GM12873 (cell line): ENCODE data around the gene TARBP1.

Experiments used
- TF ChIP-seq, protein P1 (sequence below): IDR thresholded peaks from 2 replicates; pipeline ENCODE4 v1.5.1; 2012; ENCODE audit warnings: low read depth, mild to moderate bottlenecking, moderate library complexity, low read length, control low read depth; ENCODE audit not compliant: insufficient read depth; ENCODE audit errors: missing control alignments

The TARBP1 gene

DNA sequence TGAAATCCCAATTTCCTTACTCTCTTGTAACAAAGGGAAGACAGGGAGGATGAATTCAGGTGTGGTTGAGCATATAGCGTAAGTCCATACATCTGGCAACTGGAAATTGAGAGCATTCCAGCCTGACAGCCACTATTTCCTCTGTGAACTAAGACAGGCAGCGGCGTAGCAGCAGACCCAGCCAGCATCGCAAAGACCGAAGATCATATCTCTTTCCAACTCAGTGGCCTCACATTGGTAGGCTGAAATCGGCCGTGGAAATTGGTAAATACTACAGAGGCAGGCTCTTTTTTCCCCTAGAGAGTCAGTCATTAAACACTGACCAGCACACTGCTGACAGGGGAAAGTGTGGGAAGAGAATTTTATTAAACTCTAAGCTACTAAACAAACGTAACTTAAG, 43.4 kb downstream of the TARBP1 start:
- TF ChIP-seq, protein P1, sequence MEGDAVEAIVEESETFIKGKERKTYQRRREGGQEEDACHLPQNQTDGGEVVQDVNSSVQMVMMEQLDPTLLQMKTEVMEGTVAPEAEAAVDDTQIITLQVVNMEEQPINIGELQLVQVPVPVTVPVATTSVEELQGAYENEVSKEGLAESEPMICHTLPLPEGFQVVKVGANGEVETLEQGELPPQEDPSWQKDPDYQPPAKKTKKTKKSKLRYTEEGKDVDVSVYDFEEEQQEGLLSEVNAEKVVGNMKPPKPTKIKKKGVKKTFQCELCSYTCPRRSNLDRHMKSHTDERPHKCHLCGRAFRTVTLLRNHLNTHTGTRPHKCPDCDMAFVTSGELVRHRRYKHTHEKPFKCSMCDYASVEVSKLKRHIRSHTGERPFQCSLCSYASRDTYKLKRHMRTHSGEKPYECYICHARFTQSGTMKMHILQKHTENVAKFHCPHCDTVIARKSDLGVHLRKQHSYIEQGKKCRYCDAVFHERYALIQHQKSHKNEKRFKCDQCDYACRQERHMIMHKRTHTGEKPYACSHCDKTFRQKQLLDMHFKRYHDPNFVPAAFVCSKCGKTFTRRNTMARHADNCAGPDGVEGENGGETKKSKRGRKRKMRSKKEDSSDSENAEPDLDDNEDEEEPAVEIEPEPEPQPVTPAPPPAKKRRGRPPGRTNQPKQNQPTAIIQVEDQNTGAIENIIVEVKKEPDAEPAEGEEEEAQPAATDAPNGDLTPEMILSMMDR = no peak

DNA sequence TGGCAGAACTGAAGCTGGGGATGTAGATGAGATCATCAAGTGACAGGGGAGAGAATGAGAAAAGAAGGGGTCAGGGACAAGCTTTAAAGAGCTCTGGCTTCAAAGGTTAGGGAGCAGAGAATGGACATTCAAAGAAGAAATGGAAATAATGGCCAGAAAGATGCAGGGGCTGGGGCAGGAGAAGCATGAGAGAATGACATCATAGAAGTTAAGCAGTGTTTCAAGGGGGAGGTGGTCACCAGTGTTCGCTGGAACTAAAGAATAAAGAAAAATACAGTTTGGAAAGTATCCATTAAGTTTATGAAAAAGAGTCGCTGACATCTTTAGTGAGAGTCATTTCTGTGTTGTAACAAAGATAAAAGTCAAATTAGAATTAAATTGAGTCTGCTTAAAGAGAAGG, 44.3 kb downstream of the TARBP1 start:
- TF ChIP-seq, protein P1 = no peak

DNA sequence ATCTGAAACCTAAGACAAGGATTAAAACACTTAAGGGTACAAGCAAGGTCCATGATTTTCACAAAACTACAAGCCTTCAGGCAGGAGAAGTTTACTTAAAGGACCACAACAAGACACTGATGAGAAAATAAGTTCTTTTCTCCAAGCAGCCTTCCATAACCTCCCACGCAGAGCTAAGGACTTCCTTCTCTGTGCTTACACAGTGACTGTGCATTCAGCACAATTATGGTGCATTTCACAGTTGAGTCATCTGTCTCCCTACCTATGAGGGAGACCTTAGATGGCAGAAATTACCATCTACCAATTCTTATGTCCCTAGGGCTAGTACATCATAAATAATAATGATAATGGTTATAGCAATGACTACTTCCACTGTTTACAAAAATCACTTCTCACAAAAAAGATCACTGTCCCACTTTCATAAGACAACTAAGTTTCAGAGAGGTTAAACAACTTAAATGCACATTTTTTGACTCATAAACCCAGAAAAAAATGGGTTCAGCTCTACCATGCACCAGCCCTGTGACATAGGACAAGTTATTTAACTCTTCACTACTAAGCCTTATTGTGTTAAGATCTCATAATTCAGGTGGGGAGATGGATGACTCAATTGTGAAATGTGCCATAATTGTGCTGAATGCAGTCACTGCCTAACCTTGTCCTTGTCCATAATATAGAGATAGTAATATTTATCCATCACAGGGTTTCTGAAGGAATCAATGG, 45.3 kb downstream of the TARBP1 start:
- TF ChIP-seq, protein P1 = no peak

DNA sequence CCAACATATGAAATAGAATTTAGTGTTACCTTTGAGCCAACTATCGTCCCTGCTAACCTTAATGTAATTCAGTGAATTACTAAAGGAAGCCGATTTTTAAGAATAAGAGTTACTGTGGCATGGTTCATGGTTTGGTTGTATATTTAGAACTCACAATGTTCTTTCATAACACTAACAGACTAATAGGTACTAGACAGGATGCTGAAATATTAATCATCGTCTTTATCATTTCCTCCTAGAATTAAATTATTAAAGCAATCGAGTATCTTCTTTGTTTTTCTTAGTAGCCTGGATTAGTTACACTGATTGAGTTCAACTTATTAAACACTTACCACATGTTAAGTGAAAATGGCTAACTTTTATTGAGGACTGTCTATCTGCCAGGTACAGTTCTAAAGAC, 47.7 kb downstream of the TARBP1 start:
- TF ChIP-seq, protein P1 = no peak

DNA sequence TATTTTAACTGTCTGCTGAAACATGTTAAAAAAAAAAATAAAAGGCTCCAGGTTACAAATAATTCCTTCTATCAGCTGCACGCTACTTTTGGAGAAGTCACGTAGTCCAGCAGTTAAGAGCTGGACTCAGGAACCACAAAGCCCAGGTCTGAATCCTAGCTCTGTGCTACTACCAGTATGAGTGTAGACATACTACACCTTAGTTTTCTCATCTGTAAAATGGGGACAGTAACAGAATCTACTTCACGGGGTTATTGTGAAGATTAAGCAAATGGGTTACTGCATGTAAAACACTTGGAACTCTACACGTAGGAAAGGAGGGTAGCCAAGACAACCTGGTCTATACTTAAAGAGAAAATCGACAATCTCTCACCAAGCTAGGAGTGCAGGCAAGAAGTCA, 48.3 kb downstream of the TARBP1 start:
- TF ChIP-seq, protein P1 = no peak

DNA sequence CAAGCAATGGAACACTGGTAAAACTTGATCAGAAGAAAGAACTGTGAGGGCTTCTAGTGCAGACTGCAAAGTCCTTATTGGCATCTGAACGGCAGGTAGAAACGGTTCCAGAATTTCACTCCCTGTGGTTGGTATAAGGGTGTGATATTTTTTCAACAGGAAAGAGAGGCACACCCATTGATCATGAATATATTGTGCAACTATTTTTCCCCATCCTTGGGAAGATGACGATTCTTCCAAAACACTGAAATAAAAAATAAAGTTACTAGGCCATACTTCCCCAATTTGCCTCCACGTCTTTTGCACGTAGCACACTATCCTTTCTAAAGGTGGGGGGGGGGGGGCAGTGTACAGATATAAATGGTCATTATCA, 49.6 kb downstream of the TARBP1 start:
- TF ChIP-seq, protein P1 = no peak

DNA sequence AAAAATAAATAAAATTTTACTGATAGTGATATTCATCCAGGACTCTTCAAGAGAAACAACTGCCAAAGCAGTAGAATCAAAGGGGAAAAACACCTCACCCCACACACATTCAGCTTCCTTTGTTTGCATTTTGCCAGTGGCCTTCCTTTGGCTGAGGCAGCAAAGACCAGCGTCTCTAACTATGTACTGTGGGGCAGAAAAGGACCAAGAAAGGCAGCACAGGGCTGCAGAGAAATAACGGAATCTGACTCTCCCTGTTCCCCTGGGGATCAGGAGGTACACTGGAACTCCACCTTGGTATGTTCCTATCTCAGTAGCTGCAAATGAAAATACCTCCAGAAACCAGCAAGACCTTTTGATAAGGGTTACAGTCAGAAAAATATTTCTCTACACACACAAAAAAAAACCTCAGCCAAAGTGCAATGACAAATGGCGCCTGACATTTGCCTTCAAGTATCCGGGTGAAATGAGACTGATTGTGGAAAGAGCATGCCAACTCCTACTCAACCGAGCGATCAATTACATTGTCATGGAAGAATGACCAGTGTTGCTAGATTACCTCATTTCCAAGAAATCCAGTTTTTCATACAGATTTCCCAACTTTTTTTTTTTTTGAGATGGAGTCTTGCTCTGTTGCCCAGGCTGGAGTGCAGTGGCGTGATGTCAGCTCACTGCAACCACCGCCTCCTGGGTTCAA, 50.9 kb downstream of the TARBP1 start:
- TF ChIP-seq, protein P1 = no peak
